Measurements from ENCODE around the gene NBR1. TPM values are rescaled to one million over a fixed set of nuclear protein-coding genes. Genes with fewer than 3 reads are reported as not detected.
A peak's percentile ranks its signal among the peaks of the same experiment; 100 is the strongest.
"Not testable (repeated sequence)": the region's sequence is repeated elsewhere in the genome, so short reads cannot be mapped to it uniquely, and the experiment has no call there.

The NBR1 gene
- total and polyA plus RNA-seq, 9 donors, result 46.8 to 64.5 (median 54.0) TPM

GRCh38 chr17:43224146-43224705 lies 53.2 kb downstream of the NBR1 start:
- no peak for DNase-seq
- Histone ChIP-seq H3K27me3 (ENCODE audit: control insufficient read depth, insufficient read depth, low read length) (no peaks in the 10 kb centered on the region), H3K4me3 (ENCODE audit: low read length) (no peak overlapping the region), H3K36me3 (ENCODE audit: control insufficient read depth, insufficient read depth, low read length) (peaks cover 36% of the 10 kb centered on the region), H3K4me1 (ENCODE audit: control insufficient read depth, insufficient read depth, low read length) (no peaks in the 10 kb centered on the region), H3K9me3 (replicated peaks; ENCODE audit: control insufficient read depth, low read depth, low read length) (no peaks in the 10 kb centered on the region), H3K27ac (ENCODE audit: low read length) (no peak overlapping the region)
- 94% methylated on average over 3 of the region's 7 CpGs for WGBS (ENCODE audit: insufficient coverage)

- no peaks in the 10 kb centered on the region for H3K4me1 ChIP-seq (ENCODE audit: control insufficient read depth, insufficient read depth, low read length)
- no peak overlapping the region for H3K4me3 ChIP-seq (ENCODE audit: low read length)
- no peak overlapping the region for H3K27ac ChIP-seq (ENCODE audit: low read length)
- 85% methylated on average over 4 of the region's 7 CpGs for WGBS (ENCODE audit: insufficient coverage)
- no peaks in the 10 kb centered on the region for H3K27me3 ChIP-seq (ENCODE audit: control insufficient read depth, insufficient read depth, low read length)
- no peaks in the 10 kb centered on the region for H3K9me3 ChIP-seq (replicated peaks; ENCODE audit: control insufficient read depth, low read depth, low read length)
- H3K36me3 ChIP-seq (ENCODE audit: control insufficient read depth, insufficient read depth, low read length), result peaks cover 25% of the 10 kb centered on the region
- DNase-seq, result no peak
Observed at GRCh38 chr17:43226393-43226792, 55.4 kb downstream of the NBR1 start.

- no CpG with 5 or more reads among the region's 7 CpGs for whole genome bisulfite sequencing (ENCODE audit: insufficient coverage)
- H3K9me3 ChIP-seq (replicated peaks; ENCODE audit: control insufficient read depth, low read depth, low read length), result not testable (repeated sequence)
Observed at GRCh38 chr17:43228020-43228782, 57.2 kb downstream of the NBR1 start, which contains the start of gene CCDC200. CCDC200 (minus strand) TSS chr17:43228623; CDS start chr17:43228554, 69 bp downstream.

GRCh38 chr17:43231205-43232020 lies 60.4 kb downstream of the NBR1 start:
- H3K4me1 ChIP-seq (ENCODE audit: control insufficient read depth, insufficient read depth, low read length); H3K27me3 ChIP-seq (ENCODE audit: control insufficient read depth, insufficient read depth, low read length); H3K9me3 ChIP-seq (replicated peaks; ENCODE audit: control insufficient read depth, low read depth, low read length); H3K36me3 ChIP-seq (ENCODE audit: control insufficient read depth, insufficient read depth, low read length); DNase-seq: not testable (repeated sequence)
- Histone ChIP-seq H3K4me3 (ENCODE audit: low read length) (peak overlapping the region; percentile 33), H3K27ac (ENCODE audit: low read length) (peak overlapping the region; percentile 79)
- 96% methylated on average over 5 of the region's 40 CpGs for WGBS (ENCODE audit: insufficient coverage)

More at GRCh38 chr17:43228020-43228782, 57.2 kb downstream of the NBR1 start, which contains the start of gene CCDC200:
- H3K27me3 ChIP-seq (ENCODE audit: control insufficient read depth, insufficient read depth, low read length); H3K4me3 ChIP-seq (ENCODE audit: low read length); H3K4me1 ChIP-seq (ENCODE audit: control insufficient read depth, insufficient read depth, low read length); DNase-seq; H3K27ac ChIP-seq (ENCODE audit: low read length): not testable (repeated sequence)
- H3K36me3 ChIP-seq (ENCODE audit: control insufficient read depth, insufficient read depth, low read length), result peaks cover 22% of the 10 kb centered on the region

- not testable (repeated sequence) for H3K9me3 ChIP-seq (replicated peaks; ENCODE audit: control insufficient read depth, low read depth, low read length); H3K4me1 ChIP-seq (ENCODE audit: control insufficient read depth, insufficient read depth, low read length); H3K36me3 ChIP-seq (ENCODE audit: control insufficient read depth, insufficient read depth, low read length); H3K27me3 ChIP-seq (ENCODE audit: control insufficient read depth, insufficient read depth, low read length)
- DNase-seq, result peak; percentile 50
- peak overlapping the region; percentile 79 for H3K27ac ChIP-seq (ENCODE audit: low read length)
- peak overlapping the region; percentile 33 for H3K4me3 ChIP-seq (ENCODE audit: low read length)
- 78% methylated on average over 10 of the region's 24 CpGs for WGBS (ENCODE audit: insufficient coverage)
Observed at GRCh38 chr17:43232021-43232699, 61.1 kb downstream of the NBR1 start.

- not testable (repeated sequence) for H3K27ac ChIP-seq (ENCODE audit: low read length); DNase-seq
- no CpG with 5 or more reads among the region's 15 CpGs for WGBS (ENCODE audit: insufficient coverage)
Observed at GRCh38 chr17:43233263-43233662, 62.2 kb downstream of the NBR1 start.

GRCh38 chr17:43233877-43234276 lies 62.9 kb downstream of the NBR1 start, which contains the start of gene RNU2-1:
RNU2-1 (minus strand) TSS chr17:43233977.
- H3K4me3 ChIP-seq (ENCODE audit: low read length); H3K4me1 ChIP-seq (ENCODE audit: control insufficient read depth, insufficient read depth, low read length); H3K36me3 ChIP-seq (ENCODE audit: control insufficient read depth, insufficient read depth, low read length); DNase-seq; H3K27me3 ChIP-seq (ENCODE audit: control insufficient read depth, insufficient read depth, low read length); H3K27ac ChIP-seq (ENCODE audit: low read length); H3K9me3 ChIP-seq (replicated peaks; ENCODE audit: control insufficient read depth, low read depth, low read length): not testable (repeated sequence)
- WGBS (ENCODE audit: insufficient coverage), result no CpG with 5 or more reads among the region's 31 CpGs

More at GRCh38 chr17:43233263-43233662, 62.2 kb downstream of the NBR1 start:
- H3K36me3 ChIP-seq (ENCODE audit: control insufficient read depth, insufficient read depth, low read length); H3K27me3 ChIP-seq (ENCODE audit: control insufficient read depth, insufficient read depth, low read length); H3K4me3 ChIP-seq (ENCODE audit: low read length); H3K4me1 ChIP-seq (ENCODE audit: control insufficient read depth, insufficient read depth, low read length); H3K9me3 ChIP-seq (replicated peaks; ENCODE audit: control insufficient read depth, low read depth, low read length): not testable (repeated sequence)

- no CpG with 5 or more reads among the region's 26 CpGs for WGBS (ENCODE audit: insufficient coverage)
Observed at GRCh38 chr17:43239597-43239996, 68.6 kb downstream of the NBR1 start.

GRCh38 chr17:43240596-43241352 lies 69.8 kb downstream of the NBR1 start:
- H3K4me1 ChIP-seq (ENCODE audit: control insufficient read depth, insufficient read depth, low read length); DNase-seq; H3K27me3 ChIP-seq (ENCODE audit: control insufficient read depth, insufficient read depth, low read length); H3K9me3 ChIP-seq (replicated peaks; ENCODE audit: control insufficient read depth, low read depth, low read length); H3K36me3 ChIP-seq (ENCODE audit: control insufficient read depth, insufficient read depth, low read length); H3K4me3 ChIP-seq (ENCODE audit: low read length); H3K27ac ChIP-seq (ENCODE audit: low read length): not testable (repeated sequence)
- WGBS (ENCODE audit: insufficient coverage), result no CpG with 5 or more reads among the region's 34 CpGs

More at GRCh38 chr17:43239597-43239996, 68.6 kb downstream of the NBR1 start:
- H3K9me3 ChIP-seq (replicated peaks; ENCODE audit: control insufficient read depth, low read depth, low read length); H3K4me1 ChIP-seq (ENCODE audit: control insufficient read depth, insufficient read depth, low read length); H3K36me3 ChIP-seq (ENCODE audit: control insufficient read depth, insufficient read depth, low read length); H3K4me3 ChIP-seq (ENCODE audit: low read length); H3K27ac ChIP-seq (ENCODE audit: low read length); H3K27me3 ChIP-seq (ENCODE audit: control insufficient read depth, insufficient read depth, low read length); DNase-seq: not testable (repeated sequence)
